Measurements from ENCODE around the gene ZNF223. TPM values are rescaled to one million over a fixed set of nuclear protein-coding genes. Genes with fewer than 3 reads are reported as not detected.

Gene ZNF223
- polyA plus RNA-seq, 1 of the 3 experiments (the other 2 are of a cell fraction): 2.7 TPM

DNA sequence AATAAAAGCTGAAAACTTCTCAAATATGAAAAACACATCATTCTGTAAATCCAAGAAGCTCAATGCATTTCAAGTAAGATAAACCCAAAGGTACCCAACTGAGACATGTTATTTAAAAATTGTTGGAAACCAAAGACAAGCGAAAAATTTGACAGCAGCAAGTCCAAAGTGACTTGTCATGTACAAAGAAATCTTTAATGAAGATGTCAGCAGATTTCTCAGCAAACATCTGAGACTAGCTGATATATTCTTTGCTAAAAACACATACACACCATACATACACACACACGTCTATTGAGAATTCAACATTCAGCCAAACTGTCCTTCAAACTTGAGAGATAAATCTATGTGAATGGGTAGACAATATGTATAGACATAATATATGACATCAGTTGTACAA lies 32.3 kb upstream of the ZNF223 start:
- DNase-seq: no peak
- no peaks in the 10 kb centered on the region for H3K9me3 ChIP-seq
- H3F3A ChIP-seq (replicated peaks; ENCODE audit: insufficient read depth): no peaks in the 10 kb centered on the region
- POLR2A ChIA-PET: no interaction called here
- CTCF ChIA-PET: interaction anchor here (1.0 kb wide), 2 partner anchors 16 to 180 kb away, joined by 3 read pairs; no protein-coding TSS in a partner anchor
- no peaks in the 10 kb centered on the region for H3K9me2 ChIP-seq
- no peaks in the 10 kb centered on the region for H3K4me1 ChIP-seq (ENCODE audit: control insufficient read depth in 1 of 2, insufficient read depth in 2 of 2, low read depth in 1 of 2, low read length in 1 of 2)
- TF ChIP-seq ELF1 (IDR thresholded peaks at IDR 0.05) (no peak), FOXJ3 (CRISPR knock-in tag; IDR thresholded peaks at IDR 0.05) (no peak), FOXM1 (IDR thresholded peaks at IDR 0.05; ENCODE audit: low read depth) (no peak), NFIC (IDR thresholded peaks at IDR 0.05; ENCODE audit: borderline replicate concordance) (no peak), YY1 (IDR thresholded peaks at IDR 0.05; ENCODE audit: low read depth) (no peak), GATA2 (CRISPR knock-in tag; IDR thresholded peaks at IDR 0.05) (no peak), PBX3 (IDR thresholded peaks at IDR 0.05) (no peak), EP300 (IDR thresholded peaks at IDR 0.05; ENCODE audit: borderline replicate concordance in 1 of 2, low read depth in 1 of 2, low read length in 1 of 2) (no peak), ZBTB33 (IDR thresholded peaks at IDR 0.05; ENCODE audit: borderline replicate concordance, low read depth) (no peak), SIN3A (IDR thresholded peaks at IDR 0.05; ENCODE audit: borderline replicate concordance, low read depth, low read length) (no peak)
- TF ChIP-seq, protein P1, sequence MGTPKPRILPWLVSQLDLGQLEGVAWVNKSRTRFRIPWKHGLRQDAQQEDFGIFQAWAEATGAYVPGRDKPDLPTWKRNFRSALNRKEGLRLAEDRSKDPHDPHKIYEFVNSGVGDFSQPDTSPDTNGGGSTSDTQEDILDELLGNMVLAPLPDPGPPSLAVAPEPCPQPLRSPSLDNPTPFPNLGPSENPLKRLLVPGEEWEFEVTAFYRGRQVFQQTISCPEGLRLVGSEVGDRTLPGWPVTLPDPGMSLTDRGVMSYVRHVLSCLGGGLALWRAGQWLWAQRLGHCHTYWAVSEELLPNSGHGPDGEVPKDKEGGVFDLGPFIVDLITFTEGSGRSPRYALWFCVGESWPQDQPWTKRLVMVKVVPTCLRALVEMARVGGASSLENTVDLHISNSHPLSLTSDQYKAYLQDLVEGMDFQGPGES (IDR thresholded peaks at IDR 0.05; ENCODE audit: low read depth, low read length): no peak
- TF ChIP-seq, protein P2, sequence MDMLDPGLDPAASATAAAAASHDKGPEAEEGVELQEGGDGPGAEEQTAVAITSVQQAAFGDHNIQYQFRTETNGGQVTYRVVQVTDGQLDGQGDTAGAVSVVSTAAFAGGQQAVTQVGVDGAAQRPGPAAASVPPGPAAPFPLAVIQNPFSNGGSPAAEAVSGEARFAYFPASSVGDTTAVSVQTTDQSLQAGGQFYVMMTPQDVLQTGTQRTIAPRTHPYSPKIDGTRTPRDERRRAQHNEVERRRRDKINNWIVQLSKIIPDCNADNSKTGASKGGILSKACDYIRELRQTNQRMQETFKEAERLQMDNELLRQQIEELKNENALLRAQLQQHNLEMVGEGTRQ (IDR thresholded peaks at IDR 0.05; ENCODE audit: borderline replicate concordance, low read depth, low read length): no peak
- WGBS (ENCODE audit: low lambda C conversion rate): 6% methylated on average over 2 of the region's 2 CpGs
- no peak overlapping the region for H3K4me2 ChIP-seq
- H2AFZ ChIP-seq (ENCODE audit: low read depth): no peak overlapping the region
- no peak overlapping the region for H3K9ac ChIP-seq
- no peaks in the 10 kb centered on the region for H4K20me1 ChIP-seq (ENCODE audit: insufficient read depth)
- no peak overlapping the region for H3K4me3 ChIP-seq (ENCODE audit: low read depth in 2 of 2, low read length in 1 of 2)
- H3K79me2 ChIP-seq (ENCODE audit: insufficient read depth): no peaks in the 10 kb centered on the region
- H3K27me3 ChIP-seq (ENCODE audit: insufficient read depth): no peaks in the 10 kb centered on the region
- no peak overlapping the region for H3K27ac ChIP-seq (ENCODE audit: low read depth in 2 of 2, low read length in 1 of 2)
- no peaks in the 10 kb centered on the region for H3K36me3 ChIP-seq (replicated peaks in 1 of 2; ENCODE audit: control insufficient read depth in 1 of 2, insufficient read depth in 2 of 2, low read length in 1 of 2)

- DNase-seq: no peak
- no peak for TF ChIP-seq POLR2AphosphoS5 (IDR thresholded peaks at IDR 0.05; ENCODE audit: low read depth, low read length)
- H3K4me2 ChIP-seq: no peak overlapping the region
- no peaks in the 10 kb centered on the region for H3F3A ChIP-seq (replicated peaks; ENCODE audit: insufficient read depth)
- H3K36me3 ChIP-seq (replicated peaks in 1 of 2; ENCODE audit: control insufficient read depth in 1 of 2, insufficient read depth in 2 of 2, low read length in 1 of 2): no peaks in the 10 kb centered on the region
- CTCF ChIA-PET: no interaction called here
- H3K9ac ChIP-seq: no peak overlapping the region
- POLR2A ChIA-PET: no interaction called here
- peaks cover 0 to 8% of the 10 kb centered on the region in 2 experiments; a peak in 2 of 4 replicates for H3K4me1 ChIP-seq (ENCODE audit: control insufficient read depth in 1 of 2, insufficient read depth in 2 of 2, low read depth in 1 of 2, low read length in 1 of 2)
- no peak overlapping the region for H3K27ac ChIP-seq (ENCODE audit: low read depth in 2 of 2, low read length in 1 of 2)
- no peaks in the 10 kb centered on the region for H4K20me1 ChIP-seq (ENCODE audit: insufficient read depth)
- H3K4me3 ChIP-seq (ENCODE audit: low read depth in 2 of 2, low read length in 1 of 2): no peak overlapping the region
- H2AFZ ChIP-seq (ENCODE audit: low read depth): no peak overlapping the region
- no peaks in the 10 kb centered on the region for H3K9me3 ChIP-seq
- H3K79me2 ChIP-seq (ENCODE audit: insufficient read depth): peaks cover 9% of the 10 kb centered on the region
- H3K27me3 ChIP-seq (ENCODE audit: insufficient read depth): no peaks in the 10 kb centered on the region
- no peaks in the 10 kb centered on the region for H3K9me2 ChIP-seq
Measured at GRCh38 chr19:44021221-44021620, 30.6 kb upstream of the ZNF223 start.

Measured in SK-N-SH (cell line).